Nephron progenitor cell (in vitro differentiated cells): ENCODE results near the gene CLCN6.
A peak's percentile ranks its signal among the peaks of the same experiment; 100 is the strongest.

ENCODE experiments used
- DNase-seq: peaks from one replicate; pipeline ENCODE4 v3.0.0; 2021
- H3K27ac Mint-ChIP-seq: 2 replicates; pipeline ENCODE4 v1.8.0; 2021; ENCODE audit warnings: mild to moderate bottlenecking, moderate library complexity, mixed read lengths
- H3K27me3 Mint-ChIP-seq: 2 replicates; pipeline ENCODE4 v1.8.0; 2021; ENCODE audit warnings: mild to moderate bottlenecking, low read depth, mixed read lengths; ENCODE audit not compliant: poor library complexity
- H3K36me3 Mint-ChIP-seq: 2 replicates; pipeline ENCODE4 v1.8.0; 2021; ENCODE audit warnings: low read depth, mixed read lengths
- H3K4me1 Mint-ChIP-seq: 2 replicates; pipeline ENCODE4 v1.8.0; 2021; ENCODE audit warnings: mixed read lengths
- H3K4me3 Mint-ChIP-seq: 2 replicates; pipeline ENCODE4 v1.8.0; 2021; ENCODE audit warnings: mild to moderate bottlenecking, moderate library complexity, mixed read lengths
- H3K9me3 Mint-ChIP-seq: 2 replicates; pipeline ENCODE4 v1.8.0; 2021; ENCODE audit warnings: mild to moderate bottlenecking, moderate library complexity, mixed read lengths
- CTCF ChIP-seq: fragments of 200-600 bp; sonication (generic); IDR thresholded peaks from 2 replicates; pipeline ENCODE4 v1.5.0; 2021; ENCODE audit warnings: antibody characterized with exemption

The CLCN6 gene

GRCh38 chr1:11805422-11806306 is at the start of gene CLCN6, which contains the start of gene MTHFR:
TSS of gene CLCN6 (plus strand) at chr1:11806191. CDS start at chr1:11806263, 72 bp downstream.
TSS of gene MTHFR (minus strand) at chr1:11805964. CDS start at chr1:11803116, 2,848 bp downstream.
- H3K9me3 Mint-ChIP-seq: no peaks in the 10 kb centered on the region
- H3K36me3 Mint-ChIP-seq: peaks cover 29% of the 10 kb centered on the region
- peak within 1 kb of the TSS; percentile 99 for H3K27ac Mint-ChIP-seq
- H3K4me3 Mint-ChIP-seq: peak within 1 kb of the TSS; percentile 98
- H3K27me3 Mint-ChIP-seq: no peaks in the 10 kb centered on the region
- no peak for TF ChIP-seq CTCF
- DNase-seq: peak; percentile 100
- peaks cover 78% of the 10 kb centered on the region for H3K4me1 Mint-ChIP-seq

- Mint-ChIP-seq H3K4me1 (peaks cover 25% of the 10 kb centered on the region), H3K9me3 (peaks cover 24% of the 10 kb centered on the region), H3K4me3 (no peak overlapping the region), H3K36me3 (no peaks in the 10 kb centered on the region), H3K27me3 (peaks cover 43% of the 10 kb centered on the region), H3K27ac (no peak overlapping the region)
- DNase-seq: no peak
- TF ChIP-seq CTCF: no peak
Measured at GRCh38 chr1:11757047-11757446, 48.9 kb upstream of the CLCN6 start.

GRCh38 chr1:11759791-11760190 is 46.2 kb upstream of the CLCN6 start:
- Mint-ChIP-seq H3K27me3 (peaks cover 57% of the 10 kb centered on the region), H3K36me3 (no peaks in the 10 kb centered on the region), H3K9me3 (peaks cover 24% of the 10 kb centered on the region), H3K4me3 (no peak overlapping the region), H3K27ac (no peak overlapping the region), H3K4me1 (peaks cover 22% of the 10 kb centered on the region)
- no peak for TF ChIP-seq CTCF
- DNase-seq: no peak

GRCh38 chr1:11761285-11761684 is 44.7 kb upstream of the CLCN6 start:
- Mint-ChIP-seq H3K36me3 (no peaks in the 10 kb centered on the region), H3K27me3 (peaks cover 52% of the 10 kb centered on the region), H3K4me3 (peak overlapping the region; percentile 50), H3K9me3 (peaks cover 18% of the 10 kb centered on the region), H3K4me1 (peaks cover 28% of the 10 kb centered on the region), H3K27ac (no peak overlapping the region)
- TF ChIP-seq CTCF: no peak
- no peak for DNase-seq

GRCh38 chr1:11761988-11762406 is 44.0 kb upstream of the CLCN6 start, which contains the start of gene C1orf167:
TSS of gene C1orf167 (plus strand) at chr1:11762193. CDS start at chr1:11764401, 2,208 bp downstream.
- Mint-ChIP-seq H3K27me3 (peaks cover 50% of the 10 kb centered on the region), H3K36me3 (no peaks in the 10 kb centered on the region), H3K4me1 (peaks cover 33% of the 10 kb centered on the region), H3K4me3 (peak within 1 kb of the TSS; percentile 50), H3K9me3 (peaks cover 11% of the 10 kb centered on the region), H3K27ac (no peak within 1 kb of the TSS)
- no peak for TF ChIP-seq CTCF
- peak; percentile 71 for DNase-seq
